HG02798 (cell line): ENCODE data around the gene PML.
A peak's percentile ranks its signal among the peaks of the same experiment; 100 is the strongest.
"Not testable (repeated sequence)": the region's sequence is repeated elsewhere in the genome, so short reads cannot be mapped to it uniquely, and the experiment has no call there.

Experiments
- ATAC-seq: cut with Tn5 transposase; IDR thresholded peaks from one replicate; pipeline ENCODE4 v1.9.1; 2021; ENCODE audit warnings: mild to moderate bottlenecking; ENCODE audit not compliant: unreplicated experiment, poor library complexity

PML gene

DNA sequence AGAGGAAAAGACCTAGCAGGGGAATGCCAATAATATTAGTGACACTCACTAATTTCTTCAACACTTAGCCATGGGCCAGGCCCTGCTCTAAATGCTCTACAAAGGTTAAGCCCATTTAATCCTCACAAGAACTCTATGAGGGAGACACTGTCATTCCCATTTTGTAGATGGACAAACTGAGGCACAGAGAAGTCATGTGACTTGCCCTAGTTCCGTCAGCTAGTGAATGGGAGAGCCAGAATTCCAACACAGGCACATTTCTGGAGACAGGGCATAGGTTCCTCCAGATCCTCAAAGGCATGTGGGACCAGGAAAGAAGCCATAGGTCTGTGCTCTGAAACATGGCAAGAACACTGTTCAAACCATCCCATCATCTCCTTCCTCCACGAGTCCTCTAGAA lies 36.7 kb upstream of the PML start:
- no peak for ATAC-seq

- ATAC-seq = no peak
These were observed 35.4 kb upstream of the PML start for GRCh38 chr15:73959012-73959581.

GRCh38 chr15:73959801-73960200 lies 34.7 kb upstream of the PML start:
- ATAC-seq = no peak

DNA sequence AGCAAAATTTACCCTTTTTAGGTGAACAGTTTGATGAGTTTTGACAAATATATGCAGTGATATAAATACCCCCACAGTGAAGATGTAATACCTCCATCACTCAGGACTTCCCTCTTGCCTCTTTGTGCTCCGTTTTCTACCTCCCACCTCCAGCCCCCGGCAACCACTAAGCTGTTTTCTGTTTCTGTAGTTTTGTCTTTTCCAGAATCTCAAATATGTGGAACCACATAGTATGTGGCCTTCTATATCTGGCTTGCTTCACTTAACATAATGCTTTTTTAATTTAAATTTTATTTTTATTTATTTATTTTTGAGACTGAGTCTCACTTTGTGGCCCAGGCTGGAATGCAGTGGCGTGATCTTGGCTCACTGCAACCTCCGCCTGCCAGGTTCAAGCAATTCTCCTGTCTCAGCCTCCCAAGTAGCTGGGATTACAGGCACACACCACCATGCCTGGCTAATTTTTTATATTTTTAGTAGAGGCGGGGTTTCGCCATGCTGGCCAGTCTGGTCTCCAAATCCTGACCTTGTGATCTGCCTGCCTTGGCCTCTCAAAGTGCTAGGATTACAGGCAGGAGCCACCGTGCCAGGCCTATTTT lies 33.9 kb upstream of the PML start:
- ATAC-seq = not testable (repeated sequence)

DNA sequence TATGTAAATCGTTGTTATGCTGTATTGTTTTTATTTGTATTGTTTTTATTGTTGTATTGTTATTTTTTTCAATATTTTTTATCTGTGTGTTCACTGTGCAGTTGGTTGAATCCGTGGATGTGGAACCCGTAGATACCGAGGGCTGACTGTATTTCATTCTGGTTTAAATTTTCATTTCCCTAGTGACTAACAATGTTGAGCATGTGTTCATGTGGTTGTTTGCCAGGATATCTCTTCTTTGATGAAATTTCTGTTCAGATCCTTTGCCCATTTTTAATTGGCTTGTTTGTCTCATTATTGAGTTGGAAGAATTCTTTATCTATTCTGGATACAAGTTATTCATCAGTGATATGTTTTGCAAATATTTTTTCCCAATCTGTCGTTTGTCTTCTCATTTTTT lies 32.1 kb upstream of the PML start:
- no peak for ATAC-seq

DNA sequence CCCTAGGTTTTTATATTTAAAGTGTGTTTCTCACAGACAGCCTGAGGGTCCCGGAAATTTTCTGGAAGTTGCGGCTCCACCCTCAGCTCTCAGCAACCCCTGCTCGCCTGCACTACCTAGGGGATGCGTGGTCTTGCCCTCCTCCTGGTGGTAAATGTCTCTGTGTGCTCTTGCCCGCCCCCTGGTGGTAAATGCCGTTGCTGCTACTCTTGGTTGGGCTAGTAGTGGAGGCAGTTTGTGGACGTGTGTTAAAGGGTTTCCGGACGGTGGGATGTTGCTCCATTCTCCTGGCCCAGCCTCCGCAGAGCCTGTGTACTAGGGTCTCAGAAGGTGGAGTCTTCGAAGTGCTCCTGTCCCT lies 29.8 kb upstream of the PML start:
- ATAC-seq = peak; percentile 69

DNA sequence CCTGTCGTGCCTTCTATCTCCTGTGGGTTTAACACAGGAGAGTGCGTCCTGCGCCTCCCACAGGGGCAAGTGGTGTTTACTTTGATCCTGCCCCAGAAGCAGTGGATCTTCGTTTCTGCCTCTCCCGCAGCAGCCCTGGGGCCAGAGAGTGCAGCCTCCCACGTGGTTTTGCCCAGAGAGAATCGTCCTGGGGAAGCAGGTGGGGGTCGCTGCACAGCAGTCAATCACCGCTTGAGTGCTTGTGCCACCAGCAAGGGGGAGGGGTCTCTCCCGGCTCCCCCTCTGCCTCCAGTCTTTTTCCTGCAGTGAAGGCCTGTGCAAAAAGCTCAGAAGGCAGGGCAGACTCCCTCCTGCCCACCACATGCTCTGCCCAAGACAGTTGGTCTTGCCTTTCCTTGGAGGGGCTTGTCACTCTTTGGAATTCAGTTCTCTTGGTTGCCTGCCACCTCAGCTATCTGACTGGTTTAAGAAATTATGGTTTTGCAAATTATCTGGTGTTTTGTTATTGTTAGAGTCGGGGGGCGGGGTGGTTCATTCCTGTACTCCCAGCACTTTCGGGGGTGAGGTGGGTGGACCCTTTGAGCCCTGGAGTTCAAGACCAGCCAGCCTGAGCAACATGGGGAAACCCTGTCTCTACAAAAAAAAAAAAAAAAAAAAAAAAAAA lies 29.3 kb upstream of the PML start:
- ATAC-seq = peak; percentile 28

- peak; percentile 53 for ATAC-seq
These were observed 28.8 kb upstream of the PML start for GRCh38 chr15:73965758-73966113.

GRCh38 chr15:73968461-73968860 lies 26.1 kb upstream of the PML start:
- ATAC-seq = no peak

DNA sequence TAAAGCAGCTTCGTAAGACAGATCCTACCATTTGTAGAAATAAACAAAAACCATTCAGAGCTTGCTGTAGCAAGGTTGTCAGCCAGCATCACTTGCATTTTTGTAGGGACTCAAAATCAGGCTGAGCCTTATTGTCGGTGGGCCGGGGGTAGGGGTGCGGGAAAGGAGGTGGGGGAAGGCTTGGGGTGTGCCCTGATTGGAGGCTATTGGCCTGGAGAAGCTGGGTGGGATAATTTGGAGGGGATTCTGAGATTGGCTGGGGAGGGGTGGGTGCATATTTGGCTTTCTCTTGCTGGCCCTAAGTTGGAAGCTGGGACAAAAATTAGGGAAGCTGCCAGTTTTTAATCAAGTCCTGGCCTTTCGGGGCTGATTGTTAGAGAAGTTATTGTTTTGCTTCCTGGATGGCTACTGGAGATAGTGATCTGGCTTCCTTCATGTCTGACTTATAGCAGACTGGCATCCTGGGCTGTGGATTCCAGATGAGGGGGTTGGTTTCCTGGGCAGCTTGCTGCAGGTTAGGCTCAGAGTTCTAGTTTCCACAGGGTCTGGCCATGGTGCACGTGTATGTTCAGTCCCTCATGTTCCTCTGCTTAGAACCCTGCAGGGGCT lies 25.3 kb upstream of the PML start:
- no peak for ATAC-seq

DNA sequence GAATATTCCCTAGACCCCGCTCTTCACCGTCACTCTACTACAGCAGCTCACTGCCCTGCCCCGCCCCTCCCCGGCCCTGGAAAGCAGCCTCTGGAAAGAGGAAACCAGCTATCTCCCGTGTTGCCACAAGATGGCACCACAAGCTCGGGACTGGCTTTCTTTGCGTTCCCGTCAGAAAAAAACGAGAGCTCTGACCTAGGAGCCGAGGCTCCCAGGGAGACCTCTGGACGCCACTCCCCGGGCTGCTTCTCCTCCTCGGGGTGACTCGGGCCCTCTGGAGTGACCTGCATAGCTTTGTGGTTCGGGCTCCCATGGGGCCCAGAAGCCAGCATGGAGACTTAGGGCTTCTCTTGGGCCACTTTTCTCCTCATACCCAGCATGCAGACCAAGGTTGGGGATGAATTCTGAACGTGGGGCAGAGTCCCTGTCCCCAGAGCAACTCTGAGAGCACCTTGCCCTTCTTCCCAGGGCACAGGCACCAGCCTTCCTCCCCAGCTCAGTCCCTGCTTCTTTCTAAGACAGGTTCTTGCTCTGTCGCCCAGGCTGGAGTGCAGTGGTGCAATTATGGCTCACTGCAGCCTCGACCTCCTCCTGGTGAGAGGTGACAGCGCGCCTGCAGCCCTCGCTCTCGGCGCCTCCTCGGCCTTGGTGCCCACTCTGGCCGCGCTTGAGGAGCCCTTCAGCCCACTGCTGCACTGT lies 21.4 kb upstream of the PML start:
- ATAC-seq = peak; percentile 46

- not testable (repeated sequence) for ATAC-seq
These were observed 20.8 kb upstream of the PML start for GRCh38 chr15:73973683-73974200.

DNA sequence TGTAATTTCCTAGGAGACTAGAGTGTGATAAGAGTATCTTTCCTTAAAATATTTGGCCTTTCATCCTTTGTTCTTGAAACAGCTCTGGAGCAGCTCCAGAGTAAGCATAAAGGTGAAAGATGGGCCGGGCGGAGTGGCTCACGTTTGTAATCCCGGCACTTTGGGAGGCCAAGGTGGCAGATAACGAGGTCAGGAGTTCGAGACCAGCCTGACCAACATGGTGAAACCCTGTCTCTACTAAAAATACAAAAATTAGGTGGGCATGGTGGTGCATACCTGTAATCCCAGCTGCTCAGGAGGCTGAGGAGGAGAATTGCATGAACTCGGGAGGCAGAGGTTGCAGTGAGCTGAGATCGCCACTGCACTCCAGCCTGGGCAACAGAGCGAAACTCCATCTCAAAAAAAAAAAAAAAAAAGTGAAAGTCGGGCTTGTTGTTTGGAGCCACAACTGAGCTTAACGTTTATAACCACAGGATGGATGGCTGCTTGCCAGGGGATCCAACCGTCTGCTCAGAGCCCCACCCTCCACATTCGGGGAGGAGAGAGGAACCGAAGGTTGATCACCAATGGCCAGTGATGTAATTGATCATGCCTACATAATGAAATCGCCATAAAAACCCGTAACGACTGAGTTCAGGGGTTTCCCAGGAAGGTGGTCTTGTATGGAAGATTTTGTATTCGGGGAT lies 18.9 kb upstream of the PML start:
- ATAC-seq = not testable (repeated sequence)

- ATAC-seq = no peak
These were observed 15.6 kb upstream of the PML start for GRCh38 chr15:73978896-73979295.

- no peak for ATAC-seq
These were observed 14.9 kb upstream of the PML start for GRCh38 chr15:73979636-73980035.

DNA sequence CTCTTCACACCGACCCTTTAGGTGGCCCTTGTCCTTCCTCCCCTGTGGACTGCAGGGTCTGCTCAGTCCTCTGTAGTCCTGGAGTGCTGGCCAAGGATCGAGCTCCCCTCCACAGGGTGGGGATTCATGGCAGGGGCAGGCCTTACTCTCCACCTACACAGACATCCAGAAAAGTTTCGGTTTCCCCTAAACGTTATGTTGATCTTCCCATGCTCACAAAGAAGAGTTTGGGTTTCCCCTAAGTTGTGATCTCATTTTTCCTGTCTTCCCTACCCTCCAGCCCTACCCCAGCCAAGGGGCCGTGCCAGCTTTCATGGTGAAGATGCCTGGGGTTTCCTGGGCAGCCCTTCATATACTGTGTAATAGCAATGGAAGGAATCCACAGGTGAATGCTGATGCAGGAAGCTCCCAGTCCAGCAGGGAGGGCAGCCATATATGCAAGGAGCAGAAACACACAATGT lies 12.7 kb upstream of the PML start:
- no peak for ATAC-seq

- ATAC-seq = no peak
These were observed 12.1 kb upstream of the PML start for GRCh38 chr15:73982222-73982962.

- ATAC-seq = no peak
These were observed 11.2 kb upstream of the PML start for GRCh38 chr15:73983211-73983727.

- no peak for ATAC-seq
These were observed 10.7 kb upstream of the PML start for GRCh38 chr15:73983773-73984172.
